ENCODE measurements around the gene CDC42SE1.

DNA sequence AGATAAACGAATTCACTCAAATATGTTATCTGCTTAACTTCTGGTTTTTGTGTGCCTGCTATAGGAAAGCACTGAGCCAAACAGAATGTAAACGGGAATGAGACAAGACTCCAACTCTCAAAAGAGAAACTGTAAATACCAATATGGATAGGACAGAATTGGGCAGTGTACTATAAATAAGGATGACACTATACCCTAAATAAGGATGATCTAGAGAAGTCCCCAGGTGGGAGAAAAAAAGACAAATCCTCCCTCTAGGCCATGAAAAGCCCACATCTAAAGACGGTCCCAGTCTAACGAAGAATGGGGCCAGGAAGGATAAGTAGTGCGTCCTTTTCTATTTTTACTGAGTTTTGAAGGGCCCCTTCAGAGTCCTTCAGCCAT is 9.7 kb upstream of the CDC42SE1 start:
- TF ChIP-seq POLR2A (IDR thresholded peaks at IDR 0.05; ENCODE audit: low read depth, low read length) (no peak), POLR2AphosphoS5 (IDR thresholded peaks at IDR 0.05; ENCODE audit: low read depth, low read length) (no peak), TAF1 (IDR thresholded peaks at IDR 0.05; ENCODE audit: low read depth, low read length) (no peak), PAX5 (IDR thresholded peaks at IDR 0.05; ENCODE audit: insufficient read depth, low read length, severe bottlenecking) (no peak), POU2F2 (IDR thresholded peaks at IDR 0.05; ENCODE audit: low read depth, low read length) (no peak)
